Endodermal cell (in vitro differentiated cells): ENCODE measurements around the gene PTGFR. TPM values are rescaled to one million over a fixed set of nuclear protein-coding genes. Genes with fewer than 3 reads are reported as not detected.

Source experiments
- DNase-seq: peaks from one replicate; pipeline ENCODE4 v3.0.0-alpha.2; 2017
- H3K27ac ChIP-seq: 2 replicates; pipeline ENCODE4 v1.5.1; 2013; ENCODE audit warnings: mild to moderate bottlenecking, low read depth, low read length, moderate library complexity
- H3K27me3 ChIP-seq: 2 replicates; pipeline ENCODE4 v1.6.1; 2013; ENCODE audit warnings: mild to moderate bottlenecking, low read length, moderate library complexity; ENCODE audit not compliant: insufficient read depth, control insufficient read depth, poor library complexity, severe bottlenecking
- H3K36me3 ChIP-seq: 2 replicates; pipeline ENCODE4 v1.7.0; 2013; ENCODE audit warnings: mild to moderate bottlenecking, low read length, moderate library complexity; ENCODE audit not compliant: control insufficient read depth, insufficient read depth
- H3K4me1 ChIP-seq: one replicate; pipeline ENCODE4 v1.7.0; 2013; ENCODE audit warnings: low read length; ENCODE audit not compliant: control insufficient read depth, insufficient read depth
- H3K4me3 ChIP-seq: 2 replicates; pipeline ENCODE4 v1.5.1; 2013; ENCODE audit warnings: mild to moderate bottlenecking, low read length, moderate library complexity
- H3K9ac ChIP-seq: 2 replicates; pipeline ENCODE4 v1.6.1; 2013; ENCODE audit warnings: mild to moderate bottlenecking, low read length, moderate library complexity; ENCODE audit not compliant: poor library complexity, severe bottlenecking; ENCODE audit errors: extremely low read depth
- H3K9me3 ChIP-seq: 2 replicates; pipeline ENCODE4 v1.6.1; 2013; ENCODE audit warnings: mild to moderate bottlenecking, low read length, moderate library complexity; ENCODE audit not compliant: control insufficient read depth
- H3K27ac Mint-ChIP-seq: 2 replicates; pipeline ENCODE4 v1.8.0; 2020; ENCODE audit warnings: mixed read lengths
- H3K27me3 Mint-ChIP-seq: 2 replicates; pipeline ENCODE4 v1.8.0; 2021; ENCODE audit warnings: mild to moderate bottlenecking, mixed read lengths; ENCODE audit not compliant: insufficient read depth
- H3K36me3 Mint-ChIP-seq: 2 replicates; pipeline ENCODE4 v1.8.0; 2020; ENCODE audit warnings: low read depth, mixed read lengths
- H3K4me1 Mint-ChIP-seq: 2 replicates; pipeline ENCODE4 v1.8.0; 2020; ENCODE audit warnings: mixed read lengths
- H3K4me3 Mint-ChIP-seq: 2 replicates; pipeline ENCODE4 v1.8.0; 2020; ENCODE audit warnings: mild to moderate bottlenecking, moderate library complexity, mixed read lengths
- H3K9me3 Mint-ChIP-seq: 2 replicates; pipeline ENCODE4 v1.8.0; 2020; ENCODE audit warnings: mild to moderate bottlenecking, mixed read lengths
- WGBS, 2 experiments: methylation state at CpG; one replicate each; pipeline versions ENCODE4 v1.1.5 to v1.1.7; 2013; ENCODE audit warnings: missing lambda C conversion rate in 2 of 2, mixed read lengths in 1 of 2; ENCODE audit not compliant: insufficient coverage in 1 of 2, insufficient read length in 1 of 2; 5-methylcytosine and 5-hydroxymethylcytosine counted together
- total RNA-seq, 2 donors: library from RNA; stranded (reverse); fragmentation: NEBNext Ultra II Directional in 1 of 2; extraction: Animal tissue kit (Norgen Biotek cat#: 25700) in 1 of 2; gene quantifications; 2 replicates in 1 of 2; 3 replicates in 1 of 2; pipeline ENCODE4 v1.2.1, GENCODE V29; 2021
- TF ChIP-seq, protein P1 (sequence below): fragments of 200-600 bp; sonication (generic); conservative IDR thresholded peaks from 2 replicates; pipeline ENCODE4 v1.5.0; 2021; ENCODE audit warnings: antibody characterized with exemption, mild to moderate bottlenecking

Gene PTGFR
- total RNA-seq, 2 donors from 2014 or later: 0.09 to 0.38 TPM

- Histone ChIP-seq H3K9ac (no peak overlapping the region), H3K27me3 (no peaks in the 10 kb centered on the region), H3K4me1 (no peaks in the 10 kb centered on the region), H3K9me3 (peaks cover 8% of the 10 kb centered on the region), H3K4me3 (no peak overlapping the region), H3K27ac (no peak overlapping the region), H3K36me3 (no peaks in the 10 kb centered on the region)
- no peak for DNase-seq
- H3K27ac Mint-ChIP-seq: no peak overlapping the region
- H3K4me1 Mint-ChIP-seq: no peaks in the 10 kb centered on the region
- TF ChIP-seq, protein P1, sequence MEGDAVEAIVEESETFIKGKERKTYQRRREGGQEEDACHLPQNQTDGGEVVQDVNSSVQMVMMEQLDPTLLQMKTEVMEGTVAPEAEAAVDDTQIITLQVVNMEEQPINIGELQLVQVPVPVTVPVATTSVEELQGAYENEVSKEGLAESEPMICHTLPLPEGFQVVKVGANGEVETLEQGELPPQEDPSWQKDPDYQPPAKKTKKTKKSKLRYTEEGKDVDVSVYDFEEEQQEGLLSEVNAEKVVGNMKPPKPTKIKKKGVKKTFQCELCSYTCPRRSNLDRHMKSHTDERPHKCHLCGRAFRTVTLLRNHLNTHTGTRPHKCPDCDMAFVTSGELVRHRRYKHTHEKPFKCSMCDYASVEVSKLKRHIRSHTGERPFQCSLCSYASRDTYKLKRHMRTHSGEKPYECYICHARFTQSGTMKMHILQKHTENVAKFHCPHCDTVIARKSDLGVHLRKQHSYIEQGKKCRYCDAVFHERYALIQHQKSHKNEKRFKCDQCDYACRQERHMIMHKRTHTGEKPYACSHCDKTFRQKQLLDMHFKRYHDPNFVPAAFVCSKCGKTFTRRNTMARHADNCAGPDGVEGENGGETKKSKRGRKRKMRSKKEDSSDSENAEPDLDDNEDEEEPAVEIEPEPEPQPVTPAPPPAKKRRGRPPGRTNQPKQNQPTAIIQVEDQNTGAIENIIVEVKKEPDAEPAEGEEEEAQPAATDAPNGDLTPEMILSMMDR: no peak
- no peak overlapping the region for H3K4me3 Mint-ChIP-seq
- H3K36me3 Mint-ChIP-seq: no peaks in the 10 kb centered on the region
- peaks cover 10% of the 10 kb centered on the region for H3K9me3 Mint-ChIP-seq
- H3K27me3 Mint-ChIP-seq: peaks cover 1% of the 10 kb centered on the region
These were observed 50.7 kb downstream of the PTGFR start for GRCh38 chr1:78541479-78541878.

DNA sequence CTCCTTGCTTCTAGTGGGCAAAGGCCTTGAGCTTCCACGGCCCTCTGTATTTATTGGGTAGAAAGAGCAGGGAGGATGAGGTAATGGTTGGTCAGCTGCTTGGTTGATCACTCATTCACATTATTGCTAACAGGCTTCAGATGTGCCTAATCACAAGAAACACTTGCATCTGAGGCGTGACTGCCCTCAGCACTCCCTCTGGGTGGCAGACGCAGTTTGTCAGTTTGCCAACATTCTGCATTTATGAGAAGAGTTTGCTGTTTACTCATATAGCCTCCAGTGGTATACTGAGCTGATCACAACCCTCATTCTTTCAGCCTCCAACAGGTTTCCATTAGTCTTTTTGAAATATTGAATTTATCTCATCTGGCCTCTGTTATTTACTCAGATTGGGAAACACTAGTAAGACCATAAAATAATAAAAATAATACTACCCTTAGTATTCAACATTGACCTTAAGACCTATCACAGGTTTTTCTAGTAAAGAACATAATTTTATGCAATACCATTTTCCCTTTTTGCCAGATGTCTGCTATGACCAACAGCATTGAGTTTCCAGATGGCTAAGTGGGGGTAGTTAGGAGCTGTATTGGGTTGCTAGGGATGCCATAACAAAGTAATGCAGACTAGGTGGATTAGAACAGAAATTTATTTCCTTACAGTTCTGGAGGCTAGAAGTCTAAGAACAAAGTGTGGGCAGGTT is 53.3 kb downstream of the PTGFR start:
- H3K27ac Mint-ChIP-seq: no peak overlapping the region
- TF ChIP-seq, protein P1: no peak
- H3K4me3 ChIP-seq: no peak overlapping the region
- peaks cover 10% of the 10 kb centered on the region for H3K9me3 Mint-ChIP-seq
- H3K9me3 ChIP-seq: peaks cover 8% of the 10 kb centered on the region
- no peak overlapping the region for H3K4me3 Mint-ChIP-seq
- peaks cover 7% of the 10 kb centered on the region for H3K27me3 Mint-ChIP-seq
- H3K36me3 Mint-ChIP-seq: no peaks in the 10 kb centered on the region
- H3K27ac ChIP-seq: no peak overlapping the region
- H3K9ac ChIP-seq: no peak overlapping the region
- DNase-seq: no peak
- no peaks in the 10 kb centered on the region for H3K27me3 ChIP-seq
- WGBS, 2 experiments: 88 to 100% methylated on average over 2 to 3 of the region's 3 CpGs
- H3K4me1 ChIP-seq: no peaks in the 10 kb centered on the region
- H3K36me3 ChIP-seq: no peaks in the 10 kb centered on the region
- no peaks in the 10 kb centered on the region for H3K4me1 Mint-ChIP-seq

DNA sequence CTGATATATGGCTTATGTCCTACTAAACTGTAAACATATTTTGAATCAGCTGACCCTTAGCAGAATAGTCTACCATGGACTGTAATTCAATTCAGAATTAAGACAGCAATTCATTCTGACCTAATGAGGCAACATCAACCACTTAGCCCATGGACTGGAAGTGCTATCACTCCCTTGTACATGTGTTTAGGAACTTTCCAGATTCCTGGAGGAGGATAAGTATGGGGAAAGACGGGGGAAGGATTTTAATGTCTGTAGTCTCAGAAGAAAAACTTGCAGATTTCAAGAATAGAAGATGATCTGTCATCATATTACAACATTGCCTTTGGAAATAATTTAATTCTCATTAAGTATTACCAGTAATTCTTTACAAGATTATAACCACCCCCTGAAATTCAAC is 56.3 kb downstream of the PTGFR start:
- H3K36me3 Mint-ChIP-seq: no peaks in the 10 kb centered on the region
- H3K4me3 Mint-ChIP-seq: no peak overlapping the region
- H3K4me3 ChIP-seq: no peak overlapping the region
- 82% methylated on average over 1 of the region's 1 CpG; no CpG with 5 or more reads in 1 of the 2 experiments for WGBS, 2 experiments
- TF ChIP-seq, protein P1: no peak
- peaks cover 16% of the 10 kb centered on the region for H3K9me3 ChIP-seq
- H3K4me1 ChIP-seq: no peaks in the 10 kb centered on the region
- H3K27ac ChIP-seq: no peak overlapping the region
- no peaks in the 10 kb centered on the region for H3K4me1 Mint-ChIP-seq
- H3K27ac Mint-ChIP-seq: no peak overlapping the region
- peaks cover 17% of the 10 kb centered on the region for H3K27me3 Mint-ChIP-seq
- no peaks in the 10 kb centered on the region for H3K36me3 ChIP-seq
- H3K9ac ChIP-seq: no peak overlapping the region
- H3K9me3 Mint-ChIP-seq: peaks cover 16% of the 10 kb centered on the region
- H3K27me3 ChIP-seq: no peaks in the 10 kb centered on the region
- DNase-seq: no peak
